GM04503 (cell line): ENCODE measurements around the gene FCER1G.
"Not testable (repeated sequence)": the region's sequence is repeated elsewhere in the genome, so short reads cannot be mapped to it uniquely, and the experiment has no call there.

Source experiments
- DNase-seq: peaks from one replicate; pipeline ENCODE4 v3.0.0-alpha.2; 2012; ENCODE audit warnings: low read depth

FCER1G gene

DNA sequence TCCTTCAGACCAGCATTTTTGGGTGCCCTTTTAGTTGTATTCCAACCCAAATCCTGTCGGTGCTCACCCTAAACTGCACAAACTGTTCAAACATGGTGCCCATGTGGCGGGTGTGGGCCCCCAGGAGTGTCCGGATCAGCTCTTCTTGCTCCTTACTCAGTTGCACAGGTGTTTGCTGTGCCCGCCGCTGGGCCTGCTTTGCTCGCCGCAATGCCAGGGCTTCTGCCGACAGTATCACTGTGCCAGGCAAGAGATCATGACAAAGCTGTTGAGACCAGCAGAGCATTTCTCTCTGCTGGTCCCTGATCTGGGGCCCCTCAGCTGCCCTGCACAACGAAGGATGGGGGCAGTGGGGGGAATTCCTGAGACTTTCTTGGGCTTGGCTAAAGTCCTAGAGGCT is 18.0 kb downstream of the FCER1G start:
- DNase-seq = no peak

DNA sequence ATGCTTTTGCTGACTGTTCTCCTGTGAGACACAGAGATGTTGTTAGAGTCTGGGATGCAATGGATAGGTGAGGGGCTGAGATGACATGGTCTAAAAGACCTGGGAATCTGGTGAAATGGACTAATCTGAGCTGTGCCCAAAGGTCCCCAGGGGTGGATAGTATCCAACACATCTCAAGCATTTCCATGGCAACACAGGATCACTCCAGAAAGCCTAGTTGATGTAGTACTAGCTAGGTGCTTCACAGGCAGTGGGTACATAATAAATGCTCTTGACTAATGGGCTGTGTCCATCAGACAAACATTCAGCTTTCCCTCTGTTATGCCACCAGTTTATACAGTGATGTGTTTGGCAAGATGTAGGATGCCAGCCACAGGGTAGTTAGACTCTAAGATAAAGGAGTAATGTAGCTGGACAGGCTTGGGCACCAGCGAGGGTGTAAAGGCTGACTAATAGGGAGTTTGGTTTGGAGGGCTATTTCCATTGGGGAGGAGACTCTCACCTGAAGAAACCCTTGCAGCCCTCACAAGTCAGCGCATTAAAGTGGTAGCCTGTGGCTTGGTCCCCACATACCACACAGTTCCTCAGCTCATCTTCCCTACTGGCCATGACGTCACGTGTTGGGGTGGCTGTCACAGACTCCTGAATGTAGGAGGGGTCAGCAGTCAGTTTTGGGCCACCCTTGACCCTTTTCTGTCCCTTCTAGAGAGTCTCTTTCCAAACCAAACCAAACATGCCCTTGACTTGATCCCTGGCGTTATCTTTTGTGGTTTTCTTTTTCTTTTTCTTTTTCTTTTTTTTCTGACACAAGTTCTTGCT is 21.1 kb downstream of the FCER1G start:
- no peak for DNase-seq

DNA sequence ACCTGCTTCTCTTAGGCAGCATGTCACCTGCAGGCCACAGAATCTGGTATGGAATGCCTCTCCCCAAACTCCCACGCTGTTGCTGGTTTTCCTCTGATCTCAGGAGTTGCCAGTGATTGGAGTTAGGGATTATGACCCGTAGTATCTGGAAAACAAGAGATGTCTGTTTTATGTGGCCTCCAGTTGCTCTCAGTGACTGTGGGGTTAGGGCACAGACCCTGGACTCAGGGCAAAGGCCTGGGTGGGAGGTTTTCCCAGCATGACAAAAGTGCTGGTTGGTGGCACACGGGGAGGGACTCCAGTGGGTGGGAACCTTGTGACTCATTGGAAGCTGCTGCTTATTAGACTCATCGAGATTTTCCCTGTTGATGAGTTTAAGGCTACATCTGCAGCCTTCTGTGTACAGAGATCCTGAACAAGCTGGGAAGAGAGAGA is 23.0 kb downstream of the FCER1G start, which contains the start of gene NR1I3:
TSS of gene NR1I3 (minus strand) at position 165 of the 435 bp plus-strand sequence. CDS start 1,638 bp downstream, outside the sequence.
- DNase-seq = no peak

DNA sequence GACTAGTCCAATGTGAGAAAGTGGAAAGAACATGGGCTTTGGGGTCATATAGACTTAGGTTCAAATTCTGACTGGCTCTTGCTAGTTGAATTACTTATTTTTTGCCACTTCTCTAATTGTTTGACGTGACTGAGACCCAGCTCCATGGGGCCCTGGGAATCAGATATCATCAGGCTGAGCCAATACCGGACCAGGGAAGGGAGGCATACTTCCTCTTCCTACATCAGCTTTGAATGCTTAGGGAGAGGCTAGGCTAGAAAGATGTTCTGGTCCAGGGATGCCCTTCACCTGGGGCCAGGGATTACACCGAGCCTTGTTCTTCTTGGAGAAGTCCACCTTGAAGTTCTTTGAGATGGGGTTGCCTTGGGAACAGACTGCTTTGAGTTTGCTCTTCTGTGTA is 26.6 kb downstream of the FCER1G start:
- no peak for DNase-seq

DNA sequence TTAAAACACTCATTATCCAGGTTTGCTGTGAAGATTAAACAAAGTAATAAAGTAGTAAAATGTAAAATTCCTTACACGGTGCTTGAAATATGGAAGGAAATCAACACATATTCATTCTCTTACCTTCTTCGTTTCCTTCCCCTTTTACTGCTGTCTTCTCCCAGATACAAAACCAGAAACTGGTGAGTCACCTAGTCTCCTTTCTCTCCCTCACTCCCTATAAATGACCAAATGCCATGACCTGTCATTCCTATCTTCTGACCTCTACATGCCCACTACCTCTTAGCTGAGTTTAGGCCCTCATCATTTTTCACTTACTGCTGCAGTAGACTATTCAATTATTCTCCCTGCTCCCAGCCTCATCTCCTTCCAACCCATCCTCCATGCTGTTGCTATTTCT is 27.2 kb downstream of the FCER1G start:
- no peak for DNase-seq

DNA sequence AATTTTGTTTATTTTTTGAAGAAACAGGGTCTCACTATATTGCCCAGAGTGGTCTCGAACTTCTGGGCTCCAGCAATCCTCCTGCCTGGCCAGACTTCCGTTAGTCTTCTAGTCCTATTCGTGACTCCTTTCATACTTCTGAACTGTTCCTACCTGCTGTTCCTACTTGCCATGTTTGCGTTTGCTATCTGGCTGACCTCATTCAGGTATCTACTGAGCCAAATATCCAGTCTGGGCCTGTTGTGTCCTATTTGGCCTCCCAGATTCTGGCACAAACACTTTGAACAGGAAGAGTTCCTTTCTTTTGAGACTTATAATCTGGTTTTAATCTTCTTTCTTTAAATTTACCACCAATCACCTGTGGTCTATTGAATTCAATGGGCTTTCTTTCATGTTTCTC is 29.8 kb downstream of the FCER1G start:
- DNase-seq = no peak

DNA sequence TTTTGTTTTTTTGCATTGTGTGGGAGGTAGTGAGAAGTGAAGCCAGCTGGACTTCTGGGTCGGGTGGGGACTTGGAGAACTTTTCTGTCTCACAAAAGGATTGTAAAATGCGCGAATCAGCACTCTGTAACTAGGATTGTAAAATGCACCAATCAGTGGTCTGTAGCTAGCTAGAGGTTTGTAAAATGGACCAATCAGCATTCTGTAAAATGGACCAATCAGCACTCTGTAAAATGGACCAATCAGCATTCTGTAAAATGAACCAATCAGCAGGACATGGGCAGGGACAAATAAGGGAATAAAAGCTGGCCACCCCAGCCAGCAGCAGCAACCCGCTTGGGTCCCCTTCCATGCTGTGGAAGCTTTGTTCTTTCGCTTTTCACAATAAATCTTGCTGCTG is 35.0 kb downstream of the FCER1G start:
- DNase-seq = not testable (repeated sequence)

DNA sequence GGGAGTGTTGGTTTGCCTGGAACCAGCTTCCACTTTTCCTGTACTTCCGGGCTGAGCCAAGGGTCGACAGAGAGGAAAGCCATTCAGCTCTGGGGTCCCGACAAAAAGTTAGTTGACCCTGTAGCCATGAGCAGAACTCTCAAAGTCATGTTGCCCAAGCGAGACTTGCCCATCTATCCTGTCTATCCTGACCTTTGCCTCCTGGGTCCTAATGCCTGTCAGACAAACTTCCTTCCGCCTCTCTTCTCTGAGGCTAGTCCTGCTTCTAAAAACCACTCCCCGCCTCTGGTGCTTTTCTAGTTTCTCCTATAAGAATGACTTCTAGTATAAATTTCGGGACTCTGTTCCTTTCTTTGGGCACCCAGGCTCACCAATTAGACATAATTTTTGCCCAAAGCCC is 35.7 kb downstream of the FCER1G start:
- DNase-seq = no peak

DNA sequence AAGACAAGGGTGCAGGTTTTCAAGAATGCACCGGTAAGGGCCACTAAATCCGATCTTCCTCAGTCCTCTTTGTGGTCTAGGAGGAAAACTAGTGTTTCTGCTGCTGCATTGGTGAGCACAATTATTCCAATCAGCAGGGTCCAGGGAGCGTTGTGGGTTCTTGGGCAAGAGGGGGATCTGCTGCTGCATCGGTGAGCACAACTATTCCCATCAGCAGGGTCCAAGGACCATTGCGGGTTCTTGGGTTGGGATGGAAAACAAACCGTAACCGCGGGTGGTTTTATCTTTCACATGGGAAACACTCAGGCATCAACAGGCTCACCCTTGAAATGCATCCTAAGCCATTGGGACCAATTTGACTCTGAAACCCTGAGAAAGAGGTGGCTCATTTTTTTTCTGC is 36.5 kb downstream of the FCER1G start:
- DNase-seq = no peak

DNA sequence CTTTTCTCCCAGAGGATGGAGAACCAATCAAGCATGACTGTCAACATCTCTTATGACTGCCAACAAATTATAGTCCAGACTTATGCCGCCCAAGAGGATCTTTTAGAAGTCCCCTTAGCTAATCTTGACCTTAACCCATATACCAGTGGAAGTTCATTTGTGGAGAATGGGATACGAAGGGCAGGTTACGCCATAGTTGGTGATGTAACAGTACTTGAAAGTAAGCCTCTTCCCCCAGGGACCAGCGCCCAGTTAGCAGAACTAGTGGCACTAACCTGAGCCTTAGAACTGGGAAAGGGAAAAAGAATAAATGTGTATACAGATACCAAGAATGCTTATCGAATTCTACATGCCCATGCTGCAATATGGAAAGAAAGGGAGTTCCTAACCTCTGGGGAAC is 40.2 kb downstream of the FCER1G start:
- not testable (repeated sequence) for DNase-seq

DNA sequence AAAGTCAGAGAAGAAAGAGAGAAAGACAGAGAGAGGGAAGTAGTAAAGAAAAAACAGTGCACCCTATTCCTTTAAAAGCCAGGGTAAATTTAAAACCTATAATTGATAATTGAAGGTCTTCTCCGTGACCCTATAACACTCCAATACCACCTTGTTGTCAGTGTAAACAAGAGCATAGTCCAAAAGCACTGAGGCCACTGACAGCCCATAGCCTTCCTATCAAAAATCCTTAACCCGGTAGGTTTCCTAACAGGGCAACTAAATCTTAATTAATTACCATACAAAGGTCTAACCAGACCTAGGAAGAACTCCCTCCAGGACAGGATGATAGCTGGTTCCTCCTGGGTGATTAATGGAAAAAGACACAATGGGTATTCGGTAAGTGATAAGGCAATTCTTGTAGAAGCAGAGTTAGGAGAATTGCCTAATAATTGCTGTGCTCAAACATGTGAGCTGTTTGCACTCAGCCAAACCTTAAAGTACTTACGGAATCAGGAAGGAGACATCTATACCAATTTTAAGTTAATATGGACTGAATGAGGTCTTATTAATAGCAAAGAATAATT is 40.9 kb downstream of the FCER1G start:
- not testable (repeated sequence) for DNase-seq

DNA sequence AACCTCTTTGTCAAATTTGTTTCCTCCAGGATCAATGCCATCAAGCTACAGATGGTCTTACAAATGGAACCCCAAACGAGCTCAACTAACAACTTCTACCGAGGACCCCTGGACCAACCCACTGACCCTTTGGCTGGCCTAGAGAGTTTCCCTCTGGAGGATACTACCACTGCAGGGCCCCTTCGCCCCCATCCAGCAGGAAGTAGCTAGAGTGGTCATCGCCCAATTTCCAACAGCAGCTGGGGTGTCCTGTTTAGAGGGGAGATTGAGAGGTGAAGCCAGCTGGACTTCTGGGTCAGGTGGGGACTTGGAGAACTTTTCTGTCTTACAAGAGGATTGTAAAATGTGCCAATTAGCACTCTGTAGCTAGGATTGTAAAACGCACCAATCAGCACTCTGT is 42.0 kb downstream of the FCER1G start:
- DNase-seq = not testable (repeated sequence)

DNA sequence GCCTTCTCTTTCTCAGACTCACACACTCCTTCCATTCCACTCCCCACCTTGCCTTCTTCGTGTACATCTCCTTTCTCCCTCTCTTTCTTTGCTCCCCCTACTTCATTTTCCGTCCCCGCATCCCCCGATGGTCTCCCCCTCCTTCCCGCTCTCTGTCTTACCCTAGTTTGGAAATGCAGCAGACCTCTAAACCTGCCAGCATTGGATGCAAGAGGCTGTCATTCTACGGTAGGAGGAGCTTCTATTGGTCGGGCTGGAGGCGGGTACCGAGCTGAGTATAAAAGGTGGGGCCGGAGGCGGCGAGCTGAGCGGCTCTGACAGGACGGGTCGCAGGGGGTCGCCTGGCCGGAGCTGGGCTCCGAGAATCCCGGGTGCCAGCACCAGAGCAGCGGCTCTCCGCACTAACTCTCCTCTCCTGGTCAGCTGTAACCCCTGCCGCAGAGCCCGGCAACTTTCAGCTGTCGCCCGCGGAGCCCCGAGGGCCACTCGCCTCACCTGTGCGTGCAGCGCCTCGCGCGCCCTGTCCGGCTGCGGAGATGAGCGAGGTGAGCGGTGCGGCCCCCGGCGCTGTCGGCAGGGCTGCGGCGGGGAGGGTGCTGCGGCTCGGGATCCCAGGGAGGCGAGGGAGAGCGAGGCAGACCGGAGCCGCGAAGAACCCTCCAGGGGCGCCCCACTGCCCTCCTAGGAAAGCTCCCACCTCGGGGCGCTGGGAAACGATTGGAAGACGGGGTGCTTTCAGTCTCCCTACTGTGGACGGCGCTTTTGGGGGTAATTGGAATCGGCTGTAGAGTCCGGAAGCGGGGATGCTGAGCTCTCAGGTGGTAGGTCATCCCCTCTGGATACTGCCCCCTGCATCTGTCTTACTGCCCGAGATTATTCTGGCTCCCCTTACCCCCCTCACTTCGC is 43.6 kb downstream of the FCER1G start, which contains the start of gene PCP4L1:
TSS of gene PCP4L1 (plus strand) at position 307 of the 906 bp plus-strand sequence. CDS start at position 537, 230 bp downstream.
- DNase-seq = no peak

DNA sequence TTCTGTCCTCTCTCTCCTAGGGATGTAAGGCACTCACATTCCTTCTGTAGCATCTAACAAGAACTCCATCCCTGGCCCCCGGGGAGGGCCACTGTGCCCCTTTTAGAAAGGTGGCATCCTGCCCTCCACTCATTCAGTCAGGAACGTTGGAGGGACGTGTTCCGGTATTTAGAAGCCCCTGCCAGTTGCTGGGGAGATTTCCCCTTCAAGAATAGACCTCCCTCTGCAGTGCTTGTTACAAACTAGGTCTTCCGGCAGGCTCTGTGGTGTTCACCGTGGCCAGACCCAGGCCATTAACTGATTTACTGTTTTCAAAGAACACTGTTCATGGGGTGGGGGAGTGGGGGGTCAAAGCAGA is 44.2 kb downstream of the FCER1G start:
- no peak for DNase-seq

DNA sequence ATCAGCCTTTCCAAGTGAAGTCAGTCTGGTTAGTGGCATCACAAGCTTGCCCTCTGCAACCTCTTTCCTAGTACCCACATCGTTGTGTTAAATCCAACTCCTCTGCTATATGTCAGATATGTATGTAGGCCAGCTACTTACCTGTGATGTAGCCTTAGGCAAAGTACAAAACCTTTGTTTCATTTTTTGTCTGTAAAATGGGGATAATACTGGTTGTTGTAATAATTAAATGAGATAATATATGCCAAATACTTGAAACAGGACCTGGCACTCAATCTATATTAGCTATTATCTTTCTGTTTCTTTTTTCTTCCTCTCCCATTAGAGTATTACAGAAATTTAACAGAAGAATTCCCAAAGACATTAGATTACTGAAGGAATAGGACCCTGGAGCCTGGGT is 44.7 kb downstream of the FCER1G start:
- no peak for DNase-seq

DNA sequence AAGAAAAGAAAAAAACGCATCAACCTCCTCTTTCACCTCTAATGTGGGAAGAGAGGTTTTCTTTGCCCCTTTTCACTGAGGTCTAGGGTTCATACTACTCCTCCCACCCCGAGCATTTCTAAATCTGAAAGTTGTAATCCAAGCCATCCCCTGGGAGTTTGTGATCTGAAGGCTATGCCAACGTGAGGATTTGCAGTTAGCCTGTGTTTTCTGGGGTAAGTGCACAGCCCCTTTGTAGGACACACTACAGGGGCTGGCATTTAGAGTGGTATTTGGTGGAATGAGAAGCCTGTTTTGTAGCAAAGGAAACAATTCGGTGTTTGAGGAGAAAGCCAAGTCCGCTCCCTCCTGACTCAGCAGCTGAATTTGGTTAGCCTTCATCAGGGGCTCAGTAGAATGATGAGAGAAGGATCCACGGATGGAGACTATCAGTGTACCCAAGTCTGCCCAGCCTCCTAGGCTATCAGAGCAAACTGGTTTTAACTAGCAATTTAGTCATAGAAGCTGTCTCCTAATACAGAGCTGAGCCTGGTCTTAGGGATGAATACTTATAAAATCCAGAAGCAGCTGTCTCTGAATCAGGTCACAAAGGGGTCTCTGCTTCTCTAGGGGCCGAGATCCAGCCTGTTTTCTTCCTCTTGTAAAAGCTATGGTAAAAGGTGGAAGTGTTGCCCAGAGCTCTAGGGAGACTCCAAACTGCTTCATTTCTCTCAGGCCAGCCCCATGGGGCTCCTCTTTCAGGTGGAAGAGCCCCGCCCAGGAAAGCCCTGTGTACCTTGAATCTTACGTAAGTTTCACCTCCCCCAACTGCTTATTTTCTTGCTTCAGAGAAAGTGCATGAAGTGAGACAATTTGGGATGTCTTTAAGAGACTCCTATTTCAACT is 45.5 kb downstream of the FCER1G start:
- DNase-seq = no peak

DNA sequence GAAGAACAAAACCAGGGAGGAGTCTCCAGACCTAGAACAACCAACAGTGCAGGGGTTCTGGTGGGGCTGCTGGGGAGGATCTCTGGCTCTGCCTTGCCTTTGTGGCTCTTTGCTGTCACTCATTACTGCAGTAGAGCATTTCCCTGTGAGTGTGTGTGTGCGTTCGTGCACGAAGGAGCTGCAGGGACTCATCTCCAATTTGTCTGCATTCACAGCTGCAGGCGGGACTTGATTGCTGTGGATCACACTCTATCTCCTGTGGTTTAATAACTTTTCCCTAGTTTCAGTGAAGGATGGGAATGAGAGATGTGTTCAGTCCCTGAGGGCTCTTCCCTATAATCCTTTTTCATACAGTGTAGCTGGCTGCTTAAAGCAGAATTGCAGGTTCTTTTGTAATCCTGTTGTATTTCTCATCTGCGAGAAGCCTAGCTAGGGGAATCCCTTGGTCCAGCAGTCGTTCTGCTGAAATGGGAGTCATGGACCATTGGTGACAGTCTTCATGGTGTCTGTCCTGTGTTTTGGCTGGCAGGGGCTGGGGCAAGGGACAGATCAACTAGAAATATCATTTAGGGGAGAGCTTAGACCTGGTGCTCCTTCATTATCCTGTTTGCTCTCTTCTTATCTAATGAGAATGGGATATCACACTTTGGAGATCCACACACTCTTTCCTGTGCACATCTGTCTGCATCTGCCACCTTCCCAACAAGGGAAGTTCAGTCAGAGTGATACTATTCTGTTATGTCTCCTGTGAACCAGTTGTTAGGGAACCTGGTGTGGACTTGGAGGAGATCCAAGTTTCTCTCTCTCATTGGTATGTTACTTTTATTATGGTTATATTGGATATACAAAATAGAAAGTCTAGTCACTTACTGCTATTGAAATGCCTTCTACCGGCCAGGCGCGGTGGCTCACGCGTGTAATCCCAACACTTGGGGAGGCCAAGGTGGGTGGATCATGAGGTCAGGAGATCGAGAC is 46.5 kb downstream of the FCER1G start:
- no peak for DNase-seq

DNA sequence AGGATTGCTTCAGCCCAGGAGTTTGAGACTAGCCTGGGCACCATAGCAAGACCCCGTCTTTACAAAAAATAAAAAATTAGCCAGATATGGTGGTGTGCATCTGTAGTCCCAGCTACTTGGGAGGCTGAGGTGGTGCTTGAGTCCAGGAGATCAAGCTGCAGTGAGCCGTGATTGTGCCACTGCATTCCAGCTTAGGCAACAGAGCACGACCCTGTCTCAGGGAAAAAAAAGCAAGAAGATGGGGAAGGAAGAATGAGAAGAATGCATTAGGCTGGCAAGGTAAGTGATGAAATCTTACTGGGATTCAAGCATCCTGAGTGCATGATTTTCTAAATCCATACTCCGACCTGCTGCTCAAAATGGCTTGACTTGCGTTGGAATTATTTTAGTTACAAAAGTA is 50.2 kb downstream of the FCER1G start:
- DNase-seq = no peak

DNA sequence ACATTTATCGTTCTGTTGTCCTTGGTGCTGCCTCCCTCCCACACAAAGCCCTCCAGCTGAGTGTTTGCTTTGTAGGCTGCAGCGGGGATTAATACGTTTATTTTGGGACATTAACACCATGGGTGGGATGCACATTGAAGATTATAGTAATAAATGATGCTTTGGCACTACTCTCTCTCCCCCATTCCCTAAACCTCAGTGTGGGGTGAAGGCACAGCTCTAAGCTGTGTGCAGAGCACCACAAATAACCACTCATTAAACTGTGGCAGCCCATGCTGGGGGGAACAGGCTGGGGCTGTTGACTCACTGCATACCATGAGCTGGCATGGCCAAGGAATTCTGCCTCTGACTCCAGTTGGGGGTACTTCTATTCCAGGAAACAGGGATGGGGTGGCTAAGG is 51.1 kb downstream of the FCER1G start:
- no peak for DNase-seq

DNA sequence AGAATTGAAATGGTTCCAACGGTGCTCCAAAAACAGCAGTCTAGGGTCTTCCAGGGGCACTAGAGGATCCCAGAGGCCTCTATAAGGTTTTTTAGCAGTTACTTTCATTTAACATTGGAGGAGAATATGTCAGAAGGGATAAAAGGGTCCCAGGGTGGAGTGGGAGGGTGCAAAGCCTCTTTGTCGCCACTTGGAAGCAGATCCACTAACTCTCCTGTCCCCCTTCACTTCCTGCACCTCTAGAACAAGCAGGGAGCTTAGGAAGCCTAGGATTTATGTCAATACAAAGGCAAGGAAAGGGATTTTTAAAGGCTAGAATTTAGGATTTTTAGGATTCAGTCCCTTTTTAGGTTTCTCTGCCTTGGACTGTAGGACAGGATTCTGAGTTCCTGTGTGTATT is 51.7 kb downstream of the FCER1G start:
- DNase-seq = no peak
